NCI-H524 treated with DMSO at 0.1 percent for 48 hours (cell line): ENCODE data around the gene ATP6V1B1.

Experiments
- DNase-seq: peaks from one replicate; lab custom pipeline; 2025; lab: John Stamatoyannopoulos, UW

ATP6V1B1 gene

DNA sequence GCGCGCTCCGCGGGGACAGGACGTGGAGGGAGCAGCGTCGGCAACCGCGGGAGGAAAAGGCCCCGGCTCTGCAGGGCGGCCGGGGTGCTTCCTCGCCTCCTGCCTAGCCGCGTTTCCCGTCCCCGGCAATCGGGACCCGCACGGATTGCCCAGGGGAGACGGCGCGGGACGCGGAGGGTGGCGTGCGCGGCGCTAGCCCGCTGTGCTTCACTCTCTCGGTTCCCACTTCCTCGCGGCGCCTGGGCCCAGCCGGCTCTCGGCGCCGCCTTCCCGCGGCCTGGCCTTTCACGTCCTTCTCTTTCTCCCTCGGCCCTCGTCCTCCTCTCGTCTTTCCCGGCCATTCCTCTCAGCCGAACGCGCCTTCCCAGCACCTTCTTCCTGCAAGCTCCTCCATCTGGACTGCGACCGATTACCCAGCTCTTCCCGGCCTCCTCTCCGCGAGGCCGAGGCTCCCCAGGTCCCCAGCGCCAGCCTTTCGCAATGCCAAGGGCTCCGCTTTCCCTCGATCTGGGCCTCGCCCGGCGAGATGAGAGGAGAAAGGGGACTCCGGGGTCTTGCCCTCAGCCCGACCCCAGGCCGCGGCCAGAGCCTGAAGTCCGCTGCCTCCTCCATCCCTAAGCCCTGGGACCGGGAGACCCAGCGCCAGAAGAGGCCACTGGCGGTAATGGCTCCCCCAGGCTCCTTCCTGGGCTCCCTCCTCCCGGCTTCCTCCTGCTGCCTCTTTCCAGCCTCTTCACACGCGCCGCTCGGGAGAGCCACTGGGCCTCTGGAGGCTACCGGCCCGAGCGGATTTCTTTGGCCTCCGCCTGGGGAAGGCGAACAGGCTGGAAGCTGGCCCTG, 34.3 kb upstream of the ATP6V1B1 start:
- no peak for DNase-seq

DNA sequence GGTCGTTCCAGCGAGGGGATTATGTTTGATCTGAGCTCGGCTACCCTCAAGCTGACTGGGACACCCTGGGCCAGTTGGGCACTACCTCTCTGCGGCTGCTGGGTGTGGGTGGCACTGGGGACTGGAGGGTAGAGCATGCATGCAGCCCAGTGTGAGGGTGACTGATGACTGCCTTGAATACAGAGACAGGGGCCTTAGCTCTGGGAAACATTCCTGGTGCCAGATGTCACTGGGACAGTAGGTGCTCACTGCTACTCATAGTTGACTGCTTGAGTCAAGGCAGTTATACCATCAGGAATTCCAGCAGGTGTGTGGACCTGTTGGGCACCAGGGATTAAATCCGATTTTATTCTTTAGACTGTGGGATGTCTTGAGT, 33.6 kb upstream of the ATP6V1B1 start:
- no peak for DNase-seq

DNA sequence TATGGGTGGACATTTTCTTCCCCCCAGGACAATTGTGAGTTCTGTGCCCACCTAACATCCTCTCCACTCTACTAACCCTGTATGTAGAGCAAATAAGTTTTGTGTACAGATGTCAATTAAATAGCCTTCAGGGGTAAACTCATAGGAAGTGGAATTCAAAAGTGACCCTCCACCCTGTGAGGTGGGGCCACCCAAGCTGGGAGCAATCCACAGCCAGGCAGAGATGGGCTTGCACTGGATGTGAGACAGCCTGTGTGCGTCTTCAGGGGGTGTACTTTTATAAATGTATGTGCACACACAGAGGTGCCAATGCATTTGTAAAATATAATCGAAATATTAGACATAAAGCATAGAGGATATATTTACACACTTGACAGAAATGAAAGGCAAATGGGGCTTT, 33.1 kb upstream of the ATP6V1B1 start:
- no peak for DNase-seq

DNA sequence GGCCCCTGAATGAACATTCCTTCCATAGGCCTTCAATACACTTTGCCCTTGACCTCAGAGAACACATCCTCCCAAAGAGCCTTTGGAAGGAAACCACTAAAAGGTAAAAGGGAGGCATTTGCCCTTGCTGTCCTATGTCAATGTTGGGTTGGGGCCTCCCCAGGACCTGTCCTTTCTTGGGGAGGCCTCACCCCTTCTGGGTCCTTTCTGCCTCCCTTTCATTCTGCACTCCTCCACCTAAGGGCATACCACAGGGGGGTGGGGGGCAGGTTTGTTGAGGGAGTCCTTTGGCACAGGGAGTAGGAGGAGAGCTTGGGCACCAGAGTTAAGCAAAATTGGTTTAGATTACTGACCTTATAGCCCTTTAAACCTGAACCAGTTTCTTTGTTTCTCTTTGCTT, 32.5 kb upstream of the ATP6V1B1 start:
- no peak for DNase-seq

DNA sequence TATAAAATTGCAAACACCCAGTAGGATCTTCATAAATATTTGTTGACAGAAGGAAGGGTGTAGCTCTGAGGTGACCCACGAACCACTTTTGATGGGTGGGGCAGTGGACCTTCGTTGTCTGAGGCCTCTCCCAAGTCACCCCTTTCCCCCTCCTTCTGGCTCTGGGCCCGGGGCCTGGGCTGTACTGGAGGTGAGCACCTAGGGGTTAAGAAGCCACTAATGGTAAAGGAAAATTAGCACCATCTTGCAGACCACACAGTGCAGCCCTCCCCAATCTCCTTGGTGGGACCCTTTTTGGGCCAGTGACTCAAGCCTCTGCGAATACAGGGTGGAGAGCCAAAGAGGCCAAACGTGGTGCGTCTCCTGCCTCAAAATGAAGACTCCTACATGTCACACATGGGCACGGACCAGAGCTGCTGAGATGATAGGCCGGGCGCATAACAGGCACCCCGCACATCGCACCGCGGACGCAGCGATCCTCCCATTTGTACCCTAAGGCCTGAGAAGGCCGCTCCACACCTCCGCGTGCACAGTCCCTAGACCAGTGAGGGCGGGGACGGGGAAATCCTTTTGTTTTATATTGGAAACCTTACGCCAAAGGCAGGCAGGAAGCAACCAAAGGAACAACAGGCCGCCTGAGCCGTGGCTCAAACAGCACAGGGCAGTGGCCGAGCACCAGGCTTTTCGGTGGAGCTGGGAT, 31.9 kb upstream of the ATP6V1B1 start:
- no peak for DNase-seq

DNA sequence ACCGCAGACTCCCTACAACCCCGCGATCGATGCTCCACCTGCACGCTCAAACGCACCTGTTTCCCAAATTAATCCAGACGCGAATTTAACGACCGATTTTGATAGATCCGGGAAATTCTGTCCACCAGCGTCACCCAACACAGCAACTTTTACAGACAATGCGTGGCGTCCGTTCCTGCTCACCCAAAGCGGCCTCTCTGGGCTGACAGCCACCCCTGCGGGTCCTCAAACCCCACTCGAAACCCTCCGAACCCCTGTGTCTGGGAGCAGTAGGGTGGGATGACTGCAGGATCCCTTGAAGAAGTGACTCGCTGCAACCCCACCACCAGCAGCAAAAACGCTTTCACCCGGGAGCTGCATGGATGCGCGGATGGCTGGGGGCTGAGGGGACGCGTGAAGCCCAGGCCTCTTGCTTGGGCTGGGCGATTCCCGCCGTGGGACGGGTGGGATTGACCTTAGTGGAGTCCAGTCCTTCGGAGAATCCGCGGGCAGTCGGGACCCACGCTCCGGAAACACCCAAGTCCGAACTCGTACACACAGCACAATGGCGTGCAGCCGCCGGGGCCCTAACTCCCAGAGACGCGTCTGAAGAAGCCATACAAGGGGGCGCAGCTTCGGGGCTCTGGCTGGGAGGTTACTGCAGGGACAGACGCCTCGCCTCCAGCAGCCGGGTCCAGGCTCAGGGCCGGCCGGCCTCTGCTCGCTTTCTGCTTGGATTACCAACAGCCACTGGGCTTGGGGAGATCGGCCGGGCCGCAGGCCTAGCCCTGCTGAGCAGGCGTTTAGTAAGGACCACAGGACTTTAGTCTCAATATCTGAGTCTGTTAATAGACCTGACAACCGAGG, 31.1 kb upstream of the ATP6V1B1 start:
- DNase-seq, result no peak

DNA sequence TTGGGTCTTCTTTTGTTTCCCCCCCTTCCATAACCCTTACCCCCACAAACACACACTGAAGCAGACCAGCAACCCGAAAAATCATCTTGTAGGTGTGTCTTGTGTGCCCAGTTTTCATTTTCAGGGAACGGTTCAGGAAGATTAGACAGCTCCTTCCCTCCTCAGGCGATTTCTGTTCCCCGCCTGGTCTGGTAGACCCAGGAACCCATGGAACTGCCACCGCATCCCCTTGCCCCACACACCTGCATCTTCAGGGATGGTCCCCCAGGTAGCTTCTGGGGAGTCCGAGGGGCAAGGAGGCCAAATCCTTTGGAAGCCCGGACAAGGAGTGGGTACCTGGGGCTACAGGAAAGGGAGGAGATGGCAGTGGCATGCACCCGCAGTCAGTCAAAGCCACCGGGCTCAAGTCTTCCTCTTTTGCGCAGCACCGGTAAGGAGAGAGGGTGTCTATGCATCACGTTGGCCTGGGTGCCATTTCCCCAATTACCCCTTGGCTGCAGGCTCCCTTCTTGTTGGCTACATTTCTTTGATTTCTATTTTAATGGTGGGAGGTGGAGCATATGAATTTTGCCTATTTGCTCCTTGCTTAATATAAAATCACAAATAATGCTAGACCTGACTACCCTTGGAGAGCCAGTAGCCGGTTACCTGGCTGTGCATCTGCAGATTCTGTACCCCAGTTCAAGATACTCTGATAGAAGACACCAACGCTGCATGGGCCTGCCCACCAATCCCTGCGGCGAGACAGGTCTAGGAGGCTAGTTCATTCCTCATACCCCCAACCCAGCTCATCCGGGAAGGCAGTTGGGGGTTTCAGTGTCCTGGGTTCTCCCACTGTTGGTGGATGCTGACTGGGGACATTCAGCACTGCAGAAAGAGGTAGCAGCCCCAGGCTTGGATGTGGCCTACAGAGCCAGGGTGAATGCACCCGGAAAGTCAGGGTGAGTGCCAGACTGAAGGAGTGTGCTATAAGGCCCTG, 30.0 kb upstream of the ATP6V1B1 start:
- DNase-seq, result no peak

DNA sequence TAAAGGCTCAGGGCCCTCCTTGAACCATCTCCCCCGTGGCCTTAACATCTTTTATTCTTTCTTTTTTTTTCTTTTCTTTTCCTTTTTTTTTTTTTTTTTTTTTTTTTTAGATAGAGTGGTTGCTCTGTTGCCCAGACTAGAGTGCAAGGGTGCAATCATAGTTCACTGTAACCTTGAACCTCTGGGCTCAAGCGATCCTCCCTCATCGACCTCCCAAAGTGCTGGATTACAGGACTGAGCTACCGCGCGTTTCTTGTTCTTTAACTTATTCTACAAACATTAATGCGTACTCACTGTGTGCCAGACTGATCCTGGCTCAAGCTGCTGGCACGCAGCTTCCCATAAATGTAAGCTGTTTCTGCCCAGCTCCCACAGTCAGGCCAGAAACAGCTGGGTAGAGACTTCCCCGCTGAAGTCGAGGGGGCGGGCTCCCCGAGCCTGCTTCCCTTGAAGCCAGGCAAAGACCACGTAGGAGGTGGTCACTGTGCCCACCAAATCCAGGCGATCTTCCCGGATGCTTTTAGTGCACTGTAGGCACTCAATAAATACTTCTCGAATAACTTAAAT, 29.2 kb upstream of the ATP6V1B1 start:
- no peak for DNase-seq

DNA sequence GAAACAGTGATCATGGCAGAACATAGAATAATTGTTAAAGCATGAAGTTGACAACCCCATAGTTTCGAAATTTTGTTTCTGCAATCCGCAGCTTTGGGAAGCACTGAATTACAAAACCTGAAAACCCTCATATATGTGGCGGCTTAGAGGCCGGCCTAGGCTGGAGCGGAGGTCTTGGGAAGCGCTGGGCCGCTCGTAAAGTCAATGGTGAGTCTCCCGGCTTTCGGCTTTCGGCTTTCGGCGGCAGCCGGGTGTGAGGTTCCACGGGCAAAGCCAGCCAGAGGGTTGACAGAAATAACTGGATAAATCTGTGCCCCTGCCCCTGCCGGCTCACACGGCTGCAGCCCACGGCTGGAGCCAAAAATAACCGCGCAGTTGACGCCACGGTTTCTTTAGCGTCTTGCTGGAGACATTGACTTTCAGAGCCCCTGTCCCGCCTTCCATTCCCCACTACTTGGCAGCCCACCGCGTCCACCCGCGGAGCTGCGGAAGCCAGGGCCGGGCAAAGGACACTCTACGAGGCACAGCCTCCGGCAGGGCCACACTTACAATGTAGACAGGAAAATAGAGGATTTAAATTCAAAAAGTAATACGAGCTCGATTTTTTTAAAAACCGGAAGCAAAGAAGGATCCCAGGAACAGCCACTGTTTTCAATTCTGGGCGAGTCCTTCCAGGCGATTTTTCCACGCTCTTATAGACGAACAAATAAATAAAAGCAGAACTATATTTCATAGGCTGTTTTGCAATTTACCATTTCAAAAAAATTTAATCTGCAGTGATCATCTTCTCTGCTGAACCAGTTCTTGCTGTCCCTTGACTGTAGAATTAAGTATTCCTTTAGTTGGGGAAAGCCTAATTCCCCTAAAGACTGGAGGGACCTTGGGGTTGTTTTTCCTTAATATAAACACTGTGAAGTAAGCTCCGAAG, 28.3 kb upstream of the ATP6V1B1 start:
- DNase-seq, result no peak

DNA sequence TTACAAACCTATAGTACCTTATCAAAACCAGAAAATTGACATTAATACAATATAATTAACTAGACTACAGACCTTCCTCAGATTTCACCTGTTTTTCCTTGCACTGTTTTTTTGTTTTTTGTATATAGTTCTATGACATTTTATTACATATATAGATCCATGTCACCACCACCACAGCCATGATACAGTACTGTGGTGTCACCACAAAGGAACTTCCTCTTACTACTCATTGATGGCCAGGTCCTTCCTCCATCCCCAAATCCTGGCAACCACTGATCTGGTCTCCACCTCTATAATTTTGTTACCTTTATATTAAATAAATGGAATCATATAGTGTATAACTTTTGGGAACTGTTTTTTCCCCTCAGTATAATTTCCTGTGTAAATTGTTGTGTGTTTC, 19.4 kb upstream of the ATP6V1B1 start:
- no peak for DNase-seq

DNA sequence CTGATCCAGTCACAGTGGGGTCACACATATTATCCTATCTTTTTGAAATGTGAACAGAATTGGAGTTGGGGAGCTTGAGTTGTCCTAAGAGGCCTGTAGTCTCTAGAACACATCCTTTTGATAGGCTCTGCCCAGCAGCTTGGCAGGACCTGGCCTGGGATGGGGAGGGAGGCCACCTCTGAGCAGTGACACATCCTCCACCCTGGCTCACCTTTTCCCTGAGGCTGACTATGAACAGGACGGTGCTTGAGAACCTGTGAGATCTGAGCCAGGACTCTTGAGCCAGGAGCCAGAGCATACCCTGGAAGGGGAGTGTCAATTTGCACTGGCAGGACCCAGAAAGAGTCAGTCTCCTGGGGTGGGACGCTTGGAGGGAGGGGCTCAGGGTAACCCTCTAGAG, 17.7 kb upstream of the ATP6V1B1 start:
- DNase-seq, result no peak

DNA sequence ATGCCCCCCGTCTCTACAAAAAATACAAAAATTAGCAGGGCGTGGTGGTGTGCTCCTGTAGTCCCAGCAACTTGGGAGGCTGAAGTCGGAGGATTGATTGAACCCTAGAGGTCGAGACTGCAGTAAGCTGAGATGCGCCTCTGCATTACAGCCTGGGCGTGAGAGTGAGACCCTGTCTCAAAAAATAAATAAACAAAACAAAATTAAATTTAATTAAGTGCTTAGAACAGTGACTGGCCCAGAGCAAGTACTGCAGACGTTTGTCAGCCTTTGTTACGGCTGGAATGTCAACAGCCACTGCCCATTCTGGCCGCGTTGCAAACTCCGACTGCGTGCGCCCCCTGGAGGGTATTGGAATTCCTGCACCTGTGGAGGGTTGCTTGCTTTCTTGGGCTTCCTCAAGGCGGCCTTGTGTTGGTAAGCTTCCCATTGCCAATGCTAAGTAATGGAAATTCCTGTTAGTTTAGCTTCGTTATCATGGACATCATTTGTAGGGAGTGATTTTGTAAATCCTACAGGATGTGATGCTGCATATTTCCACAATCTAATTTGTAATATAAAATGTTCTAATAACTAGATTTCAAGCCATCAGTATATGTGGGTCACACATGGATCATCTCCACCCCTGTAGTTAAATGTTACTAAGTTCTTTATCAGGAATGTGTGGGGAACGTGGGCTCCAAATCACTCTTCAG, 15.9 kb upstream of the ATP6V1B1 start:
- DNase-seq, result no peak

DNA sequence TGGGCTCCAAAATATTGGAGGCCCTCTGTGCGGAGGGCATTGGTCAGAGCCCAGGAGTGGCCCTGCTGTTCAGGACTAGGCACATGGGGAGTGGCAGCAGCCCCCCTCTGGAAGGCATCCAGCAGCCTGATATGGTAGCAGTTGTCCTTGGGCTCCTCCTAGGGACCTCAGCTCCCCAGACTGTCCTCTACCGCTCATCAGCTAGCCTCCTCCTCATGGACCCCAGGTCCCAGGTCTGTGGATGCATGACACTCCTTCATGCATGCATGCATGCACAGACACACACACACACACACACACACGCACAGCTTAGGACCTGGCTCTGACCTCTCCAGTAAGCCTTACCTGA, 15.4 kb upstream of the ATP6V1B1 start:
- DNase-seq, result no peak

DNA sequence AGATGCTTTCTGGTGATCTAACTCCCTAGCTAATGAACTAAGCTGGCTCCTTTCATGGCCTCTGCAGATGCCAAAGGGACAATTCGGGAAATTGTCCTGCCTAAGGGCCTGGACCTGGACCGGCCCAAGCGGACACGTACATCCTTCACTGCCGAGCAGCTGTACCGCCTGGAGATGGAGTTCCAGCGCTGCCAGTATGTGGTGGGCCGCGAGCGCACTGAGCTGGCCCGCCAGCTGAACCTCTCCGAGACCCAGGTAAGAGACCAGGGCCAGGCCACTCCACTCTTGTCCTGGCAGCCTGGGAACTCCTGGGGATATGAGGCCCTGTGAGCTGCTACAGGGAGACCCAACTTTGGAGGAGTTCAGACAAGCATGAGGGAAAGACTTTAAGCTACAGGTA, 14.7 kb upstream of the ATP6V1B1 start:
- DNase-seq, result no peak

DNA sequence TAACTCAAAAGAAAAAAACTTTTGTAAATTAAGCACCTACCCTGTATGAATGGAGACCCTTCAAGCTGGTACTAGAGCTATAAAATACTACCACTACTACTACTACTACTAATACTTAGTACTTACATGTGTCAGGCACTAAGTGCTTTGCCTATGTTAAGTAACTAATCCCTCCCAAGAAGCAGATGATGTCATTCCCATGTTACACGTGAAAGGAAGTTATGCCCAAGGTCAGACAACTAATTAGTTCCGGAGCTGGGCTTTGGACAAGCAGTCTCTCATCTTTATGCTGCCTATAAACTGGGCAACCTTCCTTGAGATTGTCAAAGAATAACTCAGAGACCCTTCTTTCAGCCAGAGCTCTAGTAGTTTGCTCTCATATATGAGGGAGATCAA, 13.9 kb upstream of the ATP6V1B1 start:
- peak; percentile 35 for DNase-seq

DNA sequence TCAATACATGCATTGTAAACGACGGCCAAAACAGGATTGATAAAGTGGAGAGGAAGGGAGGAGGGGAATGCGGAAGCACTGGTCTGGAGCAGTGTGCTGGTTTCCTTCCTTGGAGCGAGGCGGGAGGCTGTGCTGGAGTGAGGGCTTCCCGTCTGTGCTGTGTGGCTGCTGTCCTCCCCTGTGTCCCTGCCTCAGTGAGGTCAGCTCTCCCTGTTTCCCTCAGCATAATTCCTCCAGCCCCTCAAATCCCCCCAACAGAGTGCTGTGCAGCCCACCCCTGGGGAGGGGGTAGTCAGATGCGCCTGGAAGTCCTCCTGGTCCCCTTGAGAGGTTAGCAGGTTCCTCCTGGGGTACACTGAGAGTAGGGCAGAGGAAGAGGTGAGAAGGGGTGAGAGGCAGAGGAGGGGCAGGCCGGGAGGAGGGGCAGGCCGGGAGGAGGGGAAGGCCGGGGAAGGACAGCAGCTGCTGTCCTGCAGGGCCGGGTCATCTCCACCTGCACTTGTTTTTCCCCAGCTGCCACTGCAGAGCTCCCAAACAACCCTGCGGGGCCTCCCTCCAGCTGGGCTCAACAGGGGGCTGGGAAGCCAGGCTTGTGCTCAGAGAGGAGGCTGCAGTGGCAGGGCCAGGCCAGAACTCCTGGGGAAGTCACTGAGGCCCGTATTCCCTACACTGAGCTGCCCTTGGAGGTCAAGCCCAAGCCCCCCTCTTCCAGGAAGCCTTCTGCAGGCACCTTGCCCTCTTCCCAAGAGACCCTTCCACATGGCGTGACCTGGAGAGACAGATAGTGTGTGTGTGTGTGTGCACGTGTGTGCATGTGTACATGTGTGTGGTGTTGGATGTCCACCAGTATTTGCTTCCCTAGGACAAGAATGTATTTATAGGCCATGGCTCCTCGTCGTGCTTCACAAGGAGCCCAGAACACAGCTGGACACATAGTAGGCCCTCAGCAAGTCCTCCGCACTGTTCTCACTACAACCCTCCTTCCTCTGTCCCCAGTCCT, 13.2 kb upstream of the ATP6V1B1 start:
- peak; percentile 21 for DNase-seq

DNA sequence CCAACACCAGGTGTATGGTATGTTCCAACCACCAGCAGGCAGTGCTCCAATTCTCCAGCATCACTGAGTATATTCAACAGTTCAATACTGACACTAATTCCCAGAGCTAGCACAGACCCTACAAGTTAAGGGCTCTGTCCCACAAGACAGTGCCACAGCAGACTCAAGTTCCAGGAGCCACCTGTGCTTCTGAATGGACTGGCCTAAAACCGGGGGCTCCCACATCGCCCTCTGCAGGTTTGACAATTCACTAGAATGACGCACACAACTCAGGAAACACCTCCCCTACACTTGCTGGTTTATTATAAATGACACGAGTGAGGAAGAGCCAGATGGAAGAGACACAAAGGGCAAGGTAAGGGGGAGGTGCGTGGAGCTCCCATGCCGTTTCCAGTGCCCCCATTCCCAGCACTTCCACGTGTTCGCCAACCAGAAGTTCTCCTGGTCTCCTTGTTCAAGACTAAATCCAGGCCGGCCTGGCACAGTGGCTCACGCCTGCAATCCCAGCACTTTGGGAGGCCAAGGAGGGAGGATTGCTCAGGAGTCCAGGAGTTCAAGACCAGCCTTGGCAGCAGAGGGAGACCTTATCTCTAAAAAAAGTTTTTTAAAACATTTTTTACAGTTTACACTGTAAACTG, 12.2 kb upstream of the ATP6V1B1 start:
- DNase-seq, result no peak

DNA sequence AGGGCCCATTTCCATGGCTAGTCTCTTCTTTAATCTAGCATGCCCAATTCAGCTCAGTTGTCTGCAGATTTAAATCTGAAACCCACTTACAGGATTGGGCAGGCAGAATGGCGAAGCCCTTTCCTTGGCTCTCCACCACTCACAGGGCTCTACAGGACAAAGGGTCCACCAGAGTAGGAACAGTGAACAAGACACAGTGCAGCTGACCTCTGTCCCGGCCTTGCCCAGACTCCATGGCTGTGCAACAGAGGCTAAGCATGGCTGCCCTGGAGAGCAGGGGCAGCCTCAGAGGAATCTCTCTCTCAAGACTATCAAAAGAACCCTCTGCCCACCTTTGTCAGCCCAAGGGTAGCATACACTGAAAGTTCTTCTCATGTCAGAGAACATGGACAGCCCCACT, 9.7 kb upstream of the ATP6V1B1 start:
- no peak for DNase-seq
